HG02678 (cell line): Measurements from ENCODE around the gene ANKRD10.

ENCODE experiments used
- ATAC-seq: cut with Tn5 transposase; IDR thresholded peaks from one replicate; pipeline ENCODE4 v1.9.1; 2021; ENCODE audit warnings: mild to moderate bottlenecking, moderate library complexity; ENCODE audit not compliant: unreplicated experiment

The ANKRD10 gene

GRCh38 chr13:110945928-110946570, 31.2 kb upstream of the ANKRD10 start:
- no peak for ATAC-seq

GRCh38 chr13:110944968-110945927, 30.4 kb upstream of the ANKRD10 start:
- no peak for ATAC-seq

GRCh38 chr13:110944121-110944967, 29.5 kb upstream of the ANKRD10 start:
- peak; percentile 53 for ATAC-seq

- peak; percentile 78 for ATAC-seq
These were observed 27.5 kb upstream of the ANKRD10 start for GRCh38 chr13:110942248-110942981.

GRCh38 chr13:110938662-110939421, 24.0 kb upstream of the ANKRD10 start:
- no peak for ATAC-seq

- no peak for ATAC-seq
These were observed 22.8 kb upstream of the ANKRD10 start for GRCh38 chr13:110937511-110938285.

- ATAC-seq = no peak
These were observed 21.6 kb upstream of the ANKRD10 start for GRCh38 chr13:110936519-110936918.

GRCh38 chr13:110932588-110932987, 17.7 kb upstream of the ANKRD10 start:
- ATAC-seq = no peak

GRCh38 chr13:110929104-110929777, 14.4 kb upstream of the ANKRD10 start:
- ATAC-seq = peak; percentile 90

GRCh38 chr13:110925023-110925612, 10.2 kb upstream of the ANKRD10 start:
- ATAC-seq = no peak

- ATAC-seq = no peak
These were observed 9.7 kb upstream of the ANKRD10 start for GRCh38 chr13:110924639-110924934.

- ATAC-seq = no peak
These were observed 9.1 kb upstream of the ANKRD10 start for GRCh38 chr13:110923777-110924638.

- no peak for ATAC-seq
These were observed 8.2 kb upstream of the ANKRD10 start for GRCh38 chr13:110923086-110923485.

GRCh38 chr13:110922506-110922905, 7.6 kb upstream of the ANKRD10 start:
- no peak for ATAC-seq

- no peak for ATAC-seq
These were observed 6.8 kb upstream of the ANKRD10 start for GRCh38 chr13:110921695-110922094.

GRCh38 chr13:110921209-110921608, 6.3 kb upstream of the ANKRD10 start:
- peak; percentile 43 for ATAC-seq

GRCh38 chr13:110920038-110920437, 5.2 kb upstream of the ANKRD10 start:
- no peak for ATAC-seq
